ENCODE data around the gene PACSIN2.

DNA sequence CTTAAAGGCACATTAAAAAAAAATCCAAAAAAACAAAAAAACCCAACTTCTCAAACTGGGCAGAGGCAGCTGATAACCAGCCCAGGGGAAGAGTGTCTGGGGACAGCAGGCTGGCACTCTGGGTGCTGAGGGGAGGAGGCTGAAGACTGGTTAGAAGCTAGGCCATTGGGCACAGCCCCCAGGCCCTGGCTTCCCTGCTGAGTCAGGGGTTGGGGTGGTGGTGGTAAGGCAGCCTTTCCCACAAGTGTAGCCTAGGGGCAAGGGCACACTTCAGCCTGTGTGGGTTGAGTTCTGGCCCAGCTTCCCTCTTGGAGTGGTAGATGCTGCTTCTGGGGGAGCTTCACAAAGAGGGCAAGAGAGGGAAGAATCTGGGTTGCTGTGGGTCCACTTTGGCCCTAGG lies 141.6 kb downstream of the PACSIN2 start:
- TF ChIP-seq, protein P1, sequence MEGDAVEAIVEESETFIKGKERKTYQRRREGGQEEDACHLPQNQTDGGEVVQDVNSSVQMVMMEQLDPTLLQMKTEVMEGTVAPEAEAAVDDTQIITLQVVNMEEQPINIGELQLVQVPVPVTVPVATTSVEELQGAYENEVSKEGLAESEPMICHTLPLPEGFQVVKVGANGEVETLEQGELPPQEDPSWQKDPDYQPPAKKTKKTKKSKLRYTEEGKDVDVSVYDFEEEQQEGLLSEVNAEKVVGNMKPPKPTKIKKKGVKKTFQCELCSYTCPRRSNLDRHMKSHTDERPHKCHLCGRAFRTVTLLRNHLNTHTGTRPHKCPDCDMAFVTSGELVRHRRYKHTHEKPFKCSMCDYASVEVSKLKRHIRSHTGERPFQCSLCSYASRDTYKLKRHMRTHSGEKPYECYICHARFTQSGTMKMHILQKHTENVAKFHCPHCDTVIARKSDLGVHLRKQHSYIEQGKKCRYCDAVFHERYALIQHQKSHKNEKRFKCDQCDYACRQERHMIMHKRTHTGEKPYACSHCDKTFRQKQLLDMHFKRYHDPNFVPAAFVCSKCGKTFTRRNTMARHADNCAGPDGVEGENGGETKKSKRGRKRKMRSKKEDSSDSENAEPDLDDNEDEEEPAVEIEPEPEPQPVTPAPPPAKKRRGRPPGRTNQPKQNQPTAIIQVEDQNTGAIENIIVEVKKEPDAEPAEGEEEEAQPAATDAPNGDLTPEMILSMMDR (IDR thresholded peaks at IDR 0.05): no peak
- TF ChIP-seq POLR2A (IDR thresholded peaks at IDR 0.05) (no peak), POLR2AphosphoS5 (IDR thresholded peaks at IDR 0.05) (no peak)
